GM12891 (cell line): ENCODE measurements around the gene GSTT2.
"Not testable (repeated sequence)": the region's sequence is repeated elsewhere in the genome, so short reads cannot be mapped to it uniquely, and the experiment has no call there.

ENCODE experiments used
- POLR2A ChIP-seq: IDR thresholded peaks from 2 replicates; pipeline ENCODE4 v1.6.1; 2011; ENCODE audit warnings: low read depth, low read length, control low read depth
- POLR2AphosphoS5 ChIP-seq: IDR thresholded peaks from 2 replicates; pipeline ENCODE4 v1.6.1; 2011; ENCODE audit warnings: low read depth, low read length, control low read depth
- SPI1 ChIP-seq: IDR thresholded peaks from 2 replicates; pipeline ENCODE4 v1.6.1; 2011; ENCODE audit warnings: low read depth, low read length, control low read depth
- TAF1 ChIP-seq: IDR thresholded peaks from 2 replicates; pipeline ENCODE4 v1.6.1; 2011; ENCODE audit warnings: low read depth, low read length, control low read depth

DNA sequence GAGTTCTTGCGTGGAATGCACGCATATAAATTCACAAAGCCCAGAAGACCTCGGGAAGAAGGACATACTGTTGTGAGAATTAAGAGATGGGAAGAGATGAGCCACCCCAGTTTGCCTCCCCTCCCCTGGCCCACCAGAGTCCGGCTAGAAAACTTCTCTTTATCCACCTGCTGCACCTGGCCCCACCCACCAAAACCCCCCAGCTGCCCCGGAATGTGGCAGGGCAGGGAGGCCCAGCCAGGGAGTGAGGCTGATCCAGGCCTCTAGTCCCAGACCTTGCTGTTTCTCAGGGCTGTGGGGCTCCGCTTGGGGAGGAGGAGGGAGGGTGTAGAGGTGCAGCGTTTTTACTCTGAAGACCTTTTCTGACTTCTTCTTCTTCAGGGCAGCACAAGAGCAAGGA, 633 bp downstream of the GSTT2 start:
- not testable (repeated sequence) for TF ChIP-seq POLR2AphosphoS5, SPI1, POLR2A, TAF1
